Measurements from ENCODE around the gene DAB2IP.
"Not testable (repeated sequence)": the region's sequence is repeated elsewhere in the genome, so short reads cannot be mapped to it uniquely, and the experiment has no call there.

DNA sequence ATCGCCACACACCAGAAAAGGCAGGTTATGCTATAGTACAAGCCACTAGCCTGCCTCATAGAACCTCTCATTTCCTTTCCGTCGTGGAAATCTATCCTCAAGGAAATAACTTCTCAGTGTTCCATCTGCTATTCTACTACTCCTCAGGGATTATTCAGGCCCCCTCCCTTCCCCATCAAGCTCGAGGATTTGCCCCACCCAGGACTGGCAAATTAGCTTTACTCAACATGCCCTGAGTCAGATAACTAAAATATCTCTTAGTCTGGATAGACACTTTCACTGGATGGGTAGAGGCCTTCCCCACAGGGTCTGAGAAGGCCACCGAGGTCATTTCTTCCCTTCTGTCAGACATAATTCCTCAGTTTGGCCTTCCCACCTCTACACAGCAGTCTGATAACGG lies 142.9 kb downstream of the DAB2IP start:
- TF ChIP-seq EZH2 (IDR thresholded peaks at IDR 0.05; ENCODE audit: low read depth, unreplicated experiment); JUNB (IDR thresholded peaks at IDR 0.05; ENCODE audit: unreplicated experiment); POLR2AphosphoS5 (IDR thresholded peaks at IDR 0.05; ENCODE audit: low read depth); NANOG (IDR thresholded peaks at IDR 0.05; ENCODE audit: borderline replicate concordance); STAT1 (IDR thresholded peaks at IDR 0.05; ENCODE audit: unreplicated experiment): not testable (repeated sequence)
- TF ChIP-seq, protein P1, sequence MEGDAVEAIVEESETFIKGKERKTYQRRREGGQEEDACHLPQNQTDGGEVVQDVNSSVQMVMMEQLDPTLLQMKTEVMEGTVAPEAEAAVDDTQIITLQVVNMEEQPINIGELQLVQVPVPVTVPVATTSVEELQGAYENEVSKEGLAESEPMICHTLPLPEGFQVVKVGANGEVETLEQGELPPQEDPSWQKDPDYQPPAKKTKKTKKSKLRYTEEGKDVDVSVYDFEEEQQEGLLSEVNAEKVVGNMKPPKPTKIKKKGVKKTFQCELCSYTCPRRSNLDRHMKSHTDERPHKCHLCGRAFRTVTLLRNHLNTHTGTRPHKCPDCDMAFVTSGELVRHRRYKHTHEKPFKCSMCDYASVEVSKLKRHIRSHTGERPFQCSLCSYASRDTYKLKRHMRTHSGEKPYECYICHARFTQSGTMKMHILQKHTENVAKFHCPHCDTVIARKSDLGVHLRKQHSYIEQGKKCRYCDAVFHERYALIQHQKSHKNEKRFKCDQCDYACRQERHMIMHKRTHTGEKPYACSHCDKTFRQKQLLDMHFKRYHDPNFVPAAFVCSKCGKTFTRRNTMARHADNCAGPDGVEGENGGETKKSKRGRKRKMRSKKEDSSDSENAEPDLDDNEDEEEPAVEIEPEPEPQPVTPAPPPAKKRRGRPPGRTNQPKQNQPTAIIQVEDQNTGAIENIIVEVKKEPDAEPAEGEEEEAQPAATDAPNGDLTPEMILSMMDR (conservative IDR thresholded peaks at IDR 0.05; ENCODE audit: low read depth in 2 of 2), result not testable (repeated sequence)

All from GM23338 (cell line).